ENCODE data around the gene CT45A8.

- no peak for TF ChIP-seq CBX5 (IDR thresholded peaks at IDR 0.05; ENCODE audit: low read depth)
- TF ChIP-seq RFX5 (IDR thresholded peaks at IDR 0.05; ENCODE audit: low read depth, low read length) = no peak
- TF ChIP-seq POLR2A (IDR thresholded peaks at IDR 0.05; ENCODE audit: low read depth, low read length) = no peak
- no peak for TF ChIP-seq CTCF (IDR thresholded peaks at IDR 0.05 in 2 of 3, conservative IDR thresholded peaks at IDR 0.05 in 1 of 3; ENCODE audit: control insufficient read depth in 2 of 3, extremely low read depth in 1 of 3, insufficient read depth in 1 of 3, low read depth in 3 of 3, low read length in 3 of 3)
- TF ChIP-seq MTA2 (IDR thresholded peaks at IDR 0.05; ENCODE audit: low read depth) = no peak
- no peak for TF ChIP-seq PKNOX1 (IDR thresholded peaks at IDR 0.05)
Measured at GRCh38 chrX:135892781-135893180, 38.4 kb upstream of the CT45A8 start.

Measured in GM12878 (cell line).